IgD-negative memory B cell (primary cell): ENCODE measurements around the gene MAK. TPM values are rescaled to one million over a fixed set of nuclear protein-coding genes. Genes with fewer than 3 reads are reported as not detected.
A peak's percentile ranks its signal among the peaks of the same experiment; 100 is the strongest.
"Not testable (repeated sequence)": the region's sequence is repeated elsewhere in the genome, so short reads cannot be mapped to it uniquely, and the experiment has no call there.

Experiments used
- H3K27ac Mint-ChIP-seq, 3 donors: one replicate each; pipeline ENCODE4 v1.8.0; 2020 to 2022; ENCODE audit warnings: mild to moderate bottlenecking in 3 of 3, mixed read lengths in 3 of 3, moderate library complexity in 1 of 3
- H3K27me3 Mint-ChIP-seq: one replicate; pipeline ENCODE4 v1.8.0; 2021; ENCODE audit warnings: mixed read lengths
- H3K36me3 Mint-ChIP-seq: one replicate; pipeline ENCODE4 v1.8.0; 2020; ENCODE audit warnings: mild to moderate bottlenecking, mixed read lengths
- H3K4me1 Mint-ChIP-seq, 3 donors: one replicate each; pipeline ENCODE4 v1.8.0; 2020 to 2022; ENCODE audit warnings: mixed read lengths in 3 of 3, mild to moderate bottlenecking in 1 of 3
- H3K4me3 Mint-ChIP-seq, 4 donors: one replicate each; pipeline ENCODE4 v1.8.0; 2020 to 2022; ENCODE audit warnings: mild to moderate bottlenecking in 4 of 4, mixed read lengths in 4 of 4, moderate library complexity in 3 of 4
- H3K9me3 Mint-ChIP-seq, 3 donors: one replicate each; pipeline ENCODE4 v1.8.0; 2020 to 2021; ENCODE audit warnings: mixed read lengths in 3 of 3, mild to moderate bottlenecking in 1 of 3
- polyA plus RNA-seq: library from polyadenylated mRNA; unstranded; fragments of 300-500 nt; fragmentation: Illumina TruSeq; gene quantifications from one replicate; pipeline ENCODE4 v1.2.3, GENCODE V29; 2021

Gene MAK
- polyA plus RNA-seq, 1 donor from 2014 or later, result 0.18 TPM

DNA sequence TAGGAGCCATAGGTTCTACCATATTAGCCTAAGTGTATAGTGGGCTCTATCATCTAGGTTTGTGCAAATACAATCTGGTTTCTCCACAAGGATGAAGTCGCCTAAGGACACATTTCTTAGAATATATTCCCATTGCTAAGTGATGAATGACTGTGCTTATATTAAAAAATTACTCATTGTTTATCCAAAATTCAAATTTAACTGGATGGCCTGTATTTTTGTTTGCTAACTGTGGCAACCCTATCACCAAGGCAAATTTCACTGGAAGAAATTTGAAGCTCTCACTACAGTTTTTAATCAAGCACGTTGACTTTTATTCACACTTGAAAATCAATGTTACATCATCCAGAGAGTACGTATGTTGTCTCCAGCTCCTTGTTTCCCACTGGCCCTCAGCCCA, 29.6 kb upstream of the MAK start:
- H3K27ac Mint-ChIP-seq, result no peak overlapping the region
- H3K36me3 Mint-ChIP-seq, result no peaks in the 10 kb centered on the region
- peaks cover 3% of the 10 kb centered on the region for H3K27me3 Mint-ChIP-seq
- H3K4me3 Mint-ChIP-seq, result no peak overlapping the region
- H3K9me3 Mint-ChIP-seq, result peaks cover 0 to 2% (median 0%) of the 10 kb centered on the region in 3 donors
- H3K4me1 Mint-ChIP-seq, result no peaks in the 10 kb centered on the region

DNA sequence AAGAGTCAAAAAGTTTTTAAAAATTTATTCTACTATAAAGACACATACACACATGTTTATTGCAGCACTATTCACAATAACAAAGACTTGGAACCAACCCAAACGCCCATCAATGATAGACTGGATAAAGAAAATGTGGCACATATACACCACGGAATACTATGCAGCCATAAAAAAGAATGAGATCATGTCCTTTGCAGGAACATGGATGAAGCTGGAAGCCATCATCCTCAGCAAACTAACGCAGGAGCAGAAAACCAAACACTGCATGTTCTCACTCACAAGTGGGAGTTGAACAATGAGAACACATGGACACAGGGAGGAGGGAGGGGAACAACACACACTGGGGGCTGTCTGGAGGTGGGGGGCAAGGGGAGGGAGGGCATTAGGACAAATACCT, 28.4 kb upstream of the MAK start:
- not testable (repeated sequence) for H3K9me3 Mint-ChIP-seq, H3K27me3 Mint-ChIP-seq, H3K27ac Mint-ChIP-seq, H3K36me3 Mint-ChIP-seq, H3K4me1 Mint-ChIP-seq, H3K4me3 Mint-ChIP-seq

DNA sequence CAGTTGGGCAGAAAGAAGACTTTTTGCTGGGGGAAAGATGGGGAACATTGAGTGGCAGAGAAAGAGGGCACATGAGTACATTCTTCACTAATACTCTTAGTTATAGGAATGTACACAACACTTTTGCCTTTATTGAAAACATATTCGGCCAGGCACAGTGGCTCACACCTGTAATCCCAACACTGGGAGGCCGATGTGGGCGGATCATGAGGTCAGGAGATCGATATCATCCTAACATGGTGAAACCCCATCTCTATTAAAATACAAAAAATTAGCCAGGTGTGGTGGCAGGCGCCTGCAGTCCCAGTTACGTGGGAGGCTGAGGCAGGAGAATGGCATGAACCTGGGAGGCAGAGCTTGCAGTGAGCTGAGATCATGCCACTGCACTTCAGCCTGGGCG, 24.7 kb upstream of the MAK start:
- not testable (repeated sequence) for H3K4me1 Mint-ChIP-seq, H3K27me3 Mint-ChIP-seq, H3K27ac Mint-ChIP-seq

DNA sequence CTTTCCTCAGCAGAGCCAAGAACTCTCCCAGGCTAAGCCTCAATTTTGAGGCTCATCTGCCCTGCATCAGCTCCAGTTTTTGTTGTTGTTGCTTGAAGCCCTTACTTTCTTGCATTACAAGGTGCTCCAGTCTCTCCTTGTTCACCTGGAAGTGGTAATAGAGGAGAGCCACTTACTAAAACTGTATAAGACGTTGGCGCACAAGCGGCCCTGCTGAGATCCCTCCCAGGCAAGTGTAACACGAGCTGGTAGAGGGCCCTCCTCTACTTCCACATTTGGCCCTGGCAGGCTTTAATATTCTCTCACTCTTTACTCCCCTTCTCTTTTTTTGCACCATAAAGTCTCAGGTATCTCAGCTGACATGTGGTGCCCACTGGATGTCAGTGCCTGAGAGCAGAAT, 24.0 kb upstream of the MAK start:
- no peaks in the 10 kb centered on the region for H3K4me1 Mint-ChIP-seq
- no peak overlapping the region for H3K4me3 Mint-ChIP-seq
- H3K27me3 Mint-ChIP-seq, result no peaks in the 10 kb centered on the region
- peaks cover 3% of the 10 kb centered on the region for H3K36me3 Mint-ChIP-seq
- no peak overlapping the region for H3K27ac Mint-ChIP-seq
- H3K9me3 Mint-ChIP-seq, result no peaks in the 10 kb centered on the region

More for the DNA sequence above, 24.7 kb upstream of the MAK start:
- not testable (repeated sequence) for H3K9me3 Mint-ChIP-seq, H3K4me3 Mint-ChIP-seq, H3K36me3 Mint-ChIP-seq

DNA sequence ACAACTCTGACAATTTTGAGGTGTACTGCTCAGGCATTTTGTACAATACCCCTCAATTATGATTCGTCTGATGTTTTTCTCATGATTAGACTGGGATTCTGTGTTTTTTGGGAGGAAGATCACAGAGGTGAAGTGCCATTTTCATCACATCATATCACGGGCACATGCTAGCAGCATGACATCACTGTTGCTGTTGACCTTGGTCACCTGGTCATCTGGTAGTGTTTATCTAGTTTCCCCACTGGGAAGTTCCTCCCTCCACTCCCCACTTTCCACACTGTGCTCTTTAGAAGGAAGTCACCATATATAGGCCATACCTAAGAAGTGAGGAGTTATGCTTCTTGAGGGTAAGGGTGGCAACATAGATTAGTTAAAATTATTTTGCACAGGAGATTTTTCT, 22.7 kb upstream of the MAK start:
- H3K9me3 Mint-ChIP-seq, result no peaks in the 10 kb centered on the region
- no peaks in the 10 kb centered on the region for H3K4me1 Mint-ChIP-seq
- H3K27me3 Mint-ChIP-seq, result no peaks in the 10 kb centered on the region
- peaks cover 5% of the 10 kb centered on the region for H3K36me3 Mint-ChIP-seq
- no peak overlapping the region for H3K27ac Mint-ChIP-seq
- H3K4me3 Mint-ChIP-seq, result no peak overlapping the region

DNA sequence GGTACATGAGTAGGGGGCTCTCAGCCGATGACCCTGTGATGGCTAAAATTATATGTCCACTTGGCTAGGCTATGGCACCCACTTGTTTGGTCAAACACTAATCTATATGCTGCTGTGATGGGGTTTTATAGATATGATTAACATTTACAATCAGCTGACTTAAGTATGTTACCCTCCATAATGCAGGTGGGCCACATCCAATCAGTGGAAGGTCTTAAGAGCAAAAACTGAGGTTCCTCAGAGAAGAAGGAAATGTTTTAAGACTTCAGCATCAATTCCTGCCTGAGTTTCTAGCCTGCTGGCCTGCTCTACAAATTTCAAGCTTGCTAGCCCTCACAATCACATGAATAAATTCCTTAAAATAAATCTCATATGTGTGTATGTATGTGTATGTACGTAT, 18.9 kb upstream of the MAK start:
- peaks cover 6 to 10% (median 6%) of the 10 kb centered on the region in 3 donors for H3K9me3 Mint-ChIP-seq
- H3K4me3 Mint-ChIP-seq, result no peak overlapping the region
- no peak overlapping the region for H3K27ac Mint-ChIP-seq
- H3K4me1 Mint-ChIP-seq, result peaks cover 0 to 5% (median 2%) of the 10 kb centered on the region in 3 donors
- peaks cover 2% of the 10 kb centered on the region for H3K27me3 Mint-ChIP-seq
- H3K36me3 Mint-ChIP-seq, result peaks cover 5% of the 10 kb centered on the region

DNA sequence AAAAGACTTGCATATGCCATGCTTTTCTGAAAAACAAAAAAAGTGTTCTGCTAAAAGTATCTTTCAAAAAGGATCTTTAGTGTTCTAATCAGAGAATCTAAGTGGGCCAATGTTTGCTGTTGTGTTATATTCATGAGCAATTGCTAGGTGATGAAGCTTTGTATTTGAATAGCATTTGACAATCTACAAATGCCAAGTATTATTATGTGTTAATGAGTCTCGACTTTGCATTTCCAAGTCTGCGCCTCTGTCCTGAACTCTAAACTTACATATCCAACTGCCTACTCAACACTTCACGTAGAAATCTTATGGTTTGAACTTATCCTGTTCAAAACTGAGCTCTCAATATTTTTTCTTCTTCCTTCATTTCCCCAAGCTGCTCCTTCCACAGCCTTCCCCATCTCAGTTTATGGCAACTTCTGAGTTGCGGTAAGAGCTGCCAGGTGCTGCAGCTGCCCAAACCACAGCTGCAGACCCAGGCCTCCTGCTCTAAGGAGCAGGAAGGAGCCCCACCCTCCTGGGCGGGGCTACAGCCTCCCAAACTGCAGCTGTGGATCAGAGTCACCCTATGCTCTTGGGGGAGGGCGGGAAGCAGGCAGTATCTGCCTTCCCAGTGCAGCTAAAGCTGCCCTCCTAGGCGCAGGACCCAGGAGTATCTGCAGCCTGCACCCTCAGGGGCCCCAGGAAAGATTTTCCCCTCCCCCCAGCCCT, 16.7 kb upstream of the MAK start:
- Mint-ChIP-seq H3K27ac (peak overlapping the region in 1 of 3 donors; percentile 75), H3K4me1 (peaks cover 0 to 5% (median 2%) of the 10 kb centered on the region in 3 donors), H3K9me3 (peaks cover 6 to 10% (median 6%) of the 10 kb centered on the region in 3 donors), H3K4me3 (no peak overlapping the region), H3K27me3 (peaks cover 2% of the 10 kb centered on the region), H3K36me3 (peaks cover 4% of the 10 kb centered on the region)

DNA sequence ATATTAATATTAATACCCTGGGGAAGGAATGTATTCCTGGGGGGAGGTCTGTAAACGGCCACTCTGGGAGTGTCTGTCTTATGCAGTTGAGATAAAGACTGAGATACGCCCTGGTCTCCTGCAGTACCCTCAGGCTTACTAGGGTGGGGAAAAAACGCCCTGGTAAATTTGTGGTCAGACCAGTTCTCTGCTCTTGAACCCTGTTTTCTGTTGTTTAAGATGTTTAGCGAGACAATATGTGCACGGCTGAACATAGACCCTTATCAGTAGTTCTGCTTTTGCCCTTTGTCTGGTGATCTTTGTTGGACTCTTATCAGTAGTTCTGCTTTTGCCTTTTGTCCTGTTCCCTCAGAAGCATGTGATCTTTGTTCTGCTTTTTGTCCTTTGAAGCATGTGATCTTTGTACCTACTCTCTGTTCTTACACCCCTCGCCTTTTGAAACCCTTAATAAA, 15.5 kb upstream of the MAK start:
- H3K4me1 Mint-ChIP-seq, H3K27me3 Mint-ChIP-seq, H3K27ac Mint-ChIP-seq, H3K36me3 Mint-ChIP-seq, H3K9me3 Mint-ChIP-seq: not testable (repeated sequence)
- H3K4me3 Mint-ChIP-seq, result peak overlapping the region in 2 of 4 donors; percentile 0 to 37

DNA sequence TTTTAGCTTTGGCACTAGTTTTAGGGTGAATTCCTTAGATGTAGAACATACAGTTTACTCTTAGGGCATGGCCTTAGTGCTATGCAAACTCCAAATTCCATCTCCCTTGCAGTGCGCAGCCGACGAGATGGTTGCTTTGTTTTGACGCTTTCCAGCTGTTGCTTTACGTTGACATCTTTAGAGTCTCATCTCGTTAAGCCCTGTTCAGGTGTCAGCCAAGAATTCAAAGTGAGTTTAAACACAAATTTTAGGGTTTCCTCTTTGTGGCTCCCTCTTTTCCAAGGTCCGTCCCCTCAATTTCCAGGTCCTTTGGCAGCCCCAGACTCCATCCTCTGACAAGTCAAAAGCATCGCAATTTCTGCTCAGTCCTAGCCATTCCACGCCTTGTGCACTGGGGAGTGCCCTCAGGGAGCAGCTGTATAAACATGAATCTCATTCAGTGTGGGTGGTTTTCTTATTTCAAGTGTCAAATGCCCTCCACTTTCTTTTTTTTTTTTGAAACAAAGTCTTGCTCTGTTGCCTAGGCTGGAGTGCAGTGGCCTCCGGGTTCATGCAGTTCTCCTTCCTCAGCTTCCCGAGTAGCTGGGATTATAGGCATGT, 14.1 kb upstream of the MAK start:
- Mint-ChIP-seq H3K4me3 (no peak overlapping the region), H3K36me3 (peaks cover 4% of the 10 kb centered on the region), H3K27me3 (peaks cover 4% of the 10 kb centered on the region), H3K9me3 (peaks cover 6 to 10% (median 6%) of the 10 kb centered on the region in 3 donors), H3K27ac (no peak overlapping the region), H3K4me1 (peaks cover 0 to 5% (median 2%) of the 10 kb centered on the region in 3 donors)

DNA sequence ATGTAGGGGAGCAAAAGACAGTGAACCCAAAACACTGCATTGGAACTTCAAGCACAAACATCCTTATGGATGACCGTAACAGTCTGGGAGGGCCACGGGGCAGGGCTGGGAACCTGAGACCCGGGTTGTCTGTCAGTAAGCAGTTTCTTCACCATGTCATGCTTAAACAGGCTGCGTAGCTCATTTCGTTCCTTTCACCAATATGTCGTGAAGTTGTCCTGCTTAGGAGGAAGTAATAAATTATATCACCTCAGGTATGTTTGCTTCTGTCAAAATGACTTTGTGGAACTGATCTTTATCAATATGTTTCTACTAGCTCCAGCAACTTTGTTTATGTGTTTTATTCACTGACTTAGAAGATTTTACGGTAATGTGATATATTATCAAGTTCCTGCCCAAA, 12.4 kb upstream of the MAK start:
- Mint-ChIP-seq H3K4me3 (no peak overlapping the region), H3K4me1 (peaks cover 0 to 5% (median 2%) of the 10 kb centered on the region in 3 donors), H3K27ac (no peak overlapping the region), H3K9me3 (peaks cover 6 to 10% (median 6%) of the 10 kb centered on the region in 3 donors), H3K27me3 (peaks cover 4% of the 10 kb centered on the region), H3K36me3 (peaks cover 1% of the 10 kb centered on the region)

DNA sequence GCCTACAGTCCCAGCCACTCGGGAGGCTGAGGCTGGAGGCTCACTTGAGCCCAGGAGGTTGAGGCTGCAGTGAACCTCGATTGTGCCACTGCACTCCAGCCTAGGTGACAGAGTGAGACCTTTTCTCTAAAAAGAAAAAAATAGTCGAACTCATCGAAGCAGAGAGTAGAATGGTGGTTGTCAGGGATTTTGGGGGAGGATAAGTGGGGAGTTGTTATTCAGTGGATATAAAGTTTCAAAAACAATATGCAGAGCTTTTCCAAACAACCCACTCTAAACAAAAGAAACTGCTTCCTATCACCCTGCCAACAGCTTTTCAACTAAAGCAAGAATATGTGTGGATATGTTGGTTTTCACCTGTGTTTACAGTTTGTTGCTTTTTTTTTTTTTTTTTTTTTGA, 11.6 kb upstream of the MAK start:
- peaks cover 1% of the 10 kb centered on the region for H3K36me3 Mint-ChIP-seq
- H3K4me1 Mint-ChIP-seq, result peaks cover 0 to 5% (median 2%) of the 10 kb centered on the region in 3 donors
- H3K27me3 Mint-ChIP-seq, result peaks cover 5% of the 10 kb centered on the region
- peaks cover 6 to 10% (median 6%) of the 10 kb centered on the region in 3 donors for H3K9me3 Mint-ChIP-seq
- H3K27ac Mint-ChIP-seq, result no peak overlapping the region
- no peak overlapping the region for H3K4me3 Mint-ChIP-seq

DNA sequence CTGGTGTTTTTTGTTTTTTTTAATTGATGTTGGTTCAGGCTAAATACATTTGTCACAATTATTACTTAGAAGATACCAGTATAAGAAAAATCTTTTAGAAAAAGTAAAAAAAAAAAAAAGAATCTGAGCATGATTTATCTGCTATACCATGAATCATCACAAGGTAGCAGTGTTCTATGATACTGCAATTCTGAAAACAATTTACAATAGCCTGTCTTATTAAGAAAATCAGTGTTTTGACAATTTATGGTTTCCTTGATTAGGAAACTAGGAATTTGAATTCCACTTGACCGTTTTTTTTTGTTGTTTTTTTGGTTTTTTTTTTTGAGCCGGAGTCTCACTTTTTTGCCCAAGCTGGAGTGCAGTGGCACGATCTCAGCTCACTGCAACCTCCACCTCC, 9.3 kb upstream of the MAK start:
- H3K4me3 Mint-ChIP-seq, result no peak overlapping the region
- H3K27ac Mint-ChIP-seq, result no peak overlapping the region
- H3K27me3 Mint-ChIP-seq, result peaks cover 7% of the 10 kb centered on the region
- no peaks in the 10 kb centered on the region for H3K9me3 Mint-ChIP-seq
- H3K36me3 Mint-ChIP-seq, result peaks cover 3% of the 10 kb centered on the region
- H3K4me1 Mint-ChIP-seq, result no peaks in the 10 kb centered on the region

DNA sequence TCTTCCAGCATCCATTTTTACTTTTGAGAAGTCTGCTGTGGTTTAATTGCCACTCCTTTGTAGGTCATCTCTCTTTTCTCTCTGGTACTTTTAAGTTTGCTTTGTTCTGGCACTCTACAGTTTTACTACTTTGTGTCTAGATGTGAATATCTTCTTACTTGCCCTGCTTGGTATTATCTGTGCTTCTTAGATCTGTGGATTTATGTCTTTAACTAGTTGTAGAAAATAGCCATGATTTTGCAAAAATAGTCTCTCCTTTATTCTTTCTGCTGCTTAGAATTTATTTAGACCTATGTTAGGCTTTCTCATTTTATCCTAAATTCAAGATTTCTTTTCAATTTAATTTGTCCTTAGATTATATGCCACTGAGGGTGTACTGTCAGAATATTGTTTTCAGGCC, 5.2 kb upstream of the MAK start:
- H3K4me3 Mint-ChIP-seq, result no peak overlapping the region
- H3K9me3 Mint-ChIP-seq, result peaks cover 0 to 2% (median 0%) of the 10 kb centered on the region in 3 donors
- peaks cover 4 to 10% (median 9%) of the 10 kb centered on the region in 3 donors for H3K4me1 Mint-ChIP-seq
- H3K27me3 Mint-ChIP-seq, result peaks cover 9% of the 10 kb centered on the region
- H3K36me3 Mint-ChIP-seq, result peaks cover 2% of the 10 kb centered on the region
- no peak overlapping the region for H3K27ac Mint-ChIP-seq

DNA sequence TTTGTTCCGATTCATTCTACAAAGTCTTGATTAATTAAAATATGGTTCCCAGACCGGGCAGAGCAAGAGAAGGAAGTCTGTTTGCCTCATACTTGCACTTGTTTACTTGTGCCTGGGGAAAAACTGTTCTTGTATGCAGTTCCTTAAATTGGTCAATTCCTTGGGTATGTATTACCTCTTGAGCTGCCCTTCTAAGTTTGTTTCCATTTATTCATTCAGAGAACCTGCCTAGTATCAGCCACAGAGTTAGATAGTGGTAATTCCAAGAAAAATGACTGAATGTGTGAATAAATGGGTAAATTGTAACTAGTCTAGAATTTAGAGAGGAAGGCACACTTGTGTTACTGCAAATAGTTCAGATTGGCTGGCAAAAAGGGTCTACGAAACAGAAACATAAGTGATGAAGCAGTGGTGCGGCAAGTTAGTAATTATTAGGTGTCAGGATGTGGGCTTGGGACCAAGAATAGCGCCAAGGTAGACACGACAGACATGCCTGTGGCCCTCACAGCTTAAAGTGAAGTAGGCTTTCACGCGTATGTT, 525 bp upstream of the MAK start:
- Mint-ChIP-seq H3K4me3 (peak overlapping the region; percentile 88 to 93 (median 90)), H3K9me3 (peaks cover 0 to 6% (median 3%) of the 10 kb centered on the region in 3 donors), H3K27me3 (peaks cover 38% of the 10 kb centered on the region), H3K4me1 (peaks cover 9 to 22% (median 17%) of the 10 kb centered on the region in 3 donors), H3K27ac (peak overlapping the region; percentile 89 to 95 (median 94)), H3K36me3 (peaks cover 2% of the 10 kb centered on the region)

DNA sequence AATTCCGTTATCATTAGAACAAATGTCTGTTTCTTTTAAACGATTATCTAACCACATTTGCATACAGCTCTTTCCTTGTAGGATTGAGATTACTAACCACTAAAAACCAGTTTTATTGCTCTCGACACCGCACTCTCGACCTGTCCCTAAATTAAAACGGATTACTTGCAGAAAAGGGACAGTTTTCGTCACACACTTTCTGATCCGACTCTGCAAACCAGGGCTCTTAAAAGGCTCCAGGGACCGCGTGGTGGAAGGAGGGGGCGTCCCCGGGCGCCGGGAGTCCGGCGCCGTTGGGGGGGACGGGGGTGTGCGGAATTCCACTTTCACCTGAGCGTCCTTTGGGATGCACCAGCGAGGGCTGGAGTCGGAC, 731 bp downstream of the MAK start:
- H3K27ac Mint-ChIP-seq, result peak overlapping the region; percentile 64 to 94 (median 89)
- peaks cover 0 to 6% (median 3%) of the 10 kb centered on the region in 3 donors for H3K9me3 Mint-ChIP-seq
- H3K36me3 Mint-ChIP-seq, result no peaks in the 10 kb centered on the region
- peak overlapping the region; percentile 88 to 93 (median 90) for H3K4me3 Mint-ChIP-seq
- peaks cover 9 to 22% (median 17%) of the 10 kb centered on the region in 3 donors for H3K4me1 Mint-ChIP-seq
- peaks cover 38% of the 10 kb centered on the region for H3K27me3 Mint-ChIP-seq
